Endothelial cell of umbilical vein (primary cell): Measurements from ENCODE around the gene LIPM. TPM values are rescaled to one million over a fixed set of nuclear protein-coding genes. Genes with fewer than 3 reads are reported as not detected.

Source experiments
- BruUV-seq: library from RNA; stranded (reverse); fragments of 400-500 nt; replicated peaks from 2 replicates; lab custom pipeline; 2021; lab: Mats Ljungman, UMichigan
- CTCF ChIA-PET: fragments of 300-600, 350-600 bp; sonication (Branson Sonifier 250); formaldehyde crosslinking; loops from one replicate; lab custom pipeline; 2021; ENCODE audit warnings: antibody characterized with exemption, inconsistent platforms; lab: Charles Lee
- POLR2A ChIA-PET: fragments of 300-600, 350-600 bp; sonication (Branson Sonifier 250); formaldehyde crosslinking; loops from one replicate; lab custom pipeline; 2021; ENCODE audit warnings: antibody characterized with exemption, inconsistent platforms; lab: Charles Lee
- DNase-seq: peaks from one replicate; pipeline ENCODE4 v3.0.0-alpha.2; 2011; ENCODE audit warnings: low read depth, low spot score
- FAIRE-seq: peaks from 2 replicates; lab custom pipeline; 2011; peaks lifted over from hg19 to GRCh38; lab: Jason Lieb, UNC
- H2AFZ ChIP-seq: 2 replicates; pipeline ENCODE4 v1.6.0; 2012; ENCODE audit warnings: low read depth, low read length, control low read depth, inconsistent platforms
- H3K27ac ChIP-seq: 2 replicates; pipeline ENCODE4 v1.5.1; 2011; ENCODE audit warnings: low read depth, mild to moderate bottlenecking, control low read depth, low read length, moderate library complexity; ENCODE audit not compliant: insufficient read depth
- H3K27me3 ChIP-seq, 2 experiments: 2 replicates each; pipeline versions ENCODE4 v1.6.0 to v1.6.1; 2011; ENCODE audit warnings: low read length in 2 of 2, mixed read lengths in 1 of 2; ENCODE audit not compliant: control insufficient read depth in 2 of 2, insufficient read depth in 2 of 2
- H3K36me3 ChIP-seq, 2 experiments: 2 replicates in 1 of 2; 3 replicates in 1 of 2; pipeline ENCODE4 v1.5.1; 2011; ENCODE audit warnings: low read length in 2 of 2, mild to moderate bottlenecking in 1 of 2, moderate library complexity in 1 of 2; ENCODE audit not compliant: control insufficient read depth in 2 of 2, insufficient read depth in 2 of 2; ENCODE audit errors: extremely low read depth in 1 of 2
- H3K4me1 ChIP-seq: 3 replicates; pipeline ENCODE4 v1.5.1; 2011; ENCODE audit warnings: mild to moderate bottlenecking, low read length; ENCODE audit not compliant: control insufficient read depth, insufficient read depth; ENCODE audit errors: extremely low read depth
- H3K4me2 ChIP-seq: 2 replicates; pipeline ENCODE4 v1.6.1; 2011; ENCODE audit warnings: low read length, control low read depth, mixed read lengths; ENCODE audit not compliant: insufficient read depth
- H3K4me3 ChIP-seq, 3 experiments: fragments of 200-600 bp in 1 of 3; sonication (generic), shearing (Covaris generic) in 1 of 3; replicated peaks in 1 of 3; 2 replicates each; pipeline ENCODE4 v1.5.1; 2011 to 2016; ENCODE audit warnings: control low read depth in 3 of 3, low read length in 3 of 3, mild to moderate bottlenecking in 2 of 3, inconsistent platforms in 1 of 3, low read depth in 1 of 3, moderate library complexity in 1 of 3; ENCODE audit not compliant: insufficient read depth in 1 of 3
- H3K79me2 ChIP-seq: 2 replicates; pipeline ENCODE4 v1.6.0; 2012; ENCODE audit warnings: low read length, inconsistent platforms; ENCODE audit not compliant: control insufficient read depth, insufficient read depth
- H3K9ac ChIP-seq: replicated peaks from 2 replicates; pipeline ENCODE3; 2011; ENCODE audit warnings: low read length, control low read depth; ENCODE audit not compliant: insufficient read depth; ENCODE audit errors: extremely low read depth
- H3K9me1 ChIP-seq: replicated peaks from 3 replicates; pipeline ENCODE4 v1.6.0; 2011; ENCODE audit warnings: mild to moderate bottlenecking, low read length; ENCODE audit not compliant: control insufficient read depth, insufficient read depth; ENCODE audit errors: extremely low read depth
- H3K9me3 ChIP-seq: replicated peaks from 2 replicates; pipeline ENCODE4 v1.5.1; 2012; ENCODE audit warnings: low read length, inconsistent platforms; ENCODE audit not compliant: control insufficient read depth, insufficient read depth
- H4K20me1 ChIP-seq: replicated peaks from 2 replicates; pipeline ENCODE3; 2011; ENCODE audit warnings: mild to moderate bottlenecking, low read length; ENCODE audit not compliant: control insufficient read depth, insufficient read depth; ENCODE audit errors: extremely low read depth
- EZH2 ChIP-seq: IDR thresholded peaks from 2 replicates; pipeline ENCODE4 v1.6.1; 2012; ENCODE audit warnings: borderline replicate concordance, low read depth, mild to moderate bottlenecking, moderate library complexity, low read length, inconsistent platforms; ENCODE audit not compliant: severe bottlenecking
- FOS ChIP-seq: IDR thresholded peaks from 2 replicates; pipeline ENCODE4 v1.6.1; 2011; ENCODE audit warnings: mild to moderate bottlenecking, low read length, moderate library complexity, borderline replicate concordance; ENCODE audit not compliant: insufficient read depth
- JUN ChIP-seq: IDR thresholded peaks from 2 replicates; pipeline ENCODE4 v1.6.1; 2011; ENCODE audit warnings: borderline replicate concordance, low read depth; ENCODE audit not compliant: insufficient read length, insufficient read depth
- POLR2A ChIP-seq: IDR thresholded peaks from 2 replicates; pipeline ENCODE4 v1.6.1; 2012; ENCODE audit warnings: low read depth, mild to moderate bottlenecking, control low read depth, low read length
- POLR2AphosphoS5 ChIP-seq: IDR thresholded peaks from 2 replicates; pipeline ENCODE4 v1.6.1; 2012; ENCODE audit warnings: low read depth, mild to moderate bottlenecking, control low read depth, low read length, moderate library complexity; ENCODE audit not compliant: insufficient read depth
- dilution Hi-C: fragments of 300-500 bp; cut with MboI; formaldehyde crosslinking; loops from one replicate; pipeline ENCODE4 v1.15.0; 2019; ENCODE audit warnings: low sequenced_read_pairs; ENCODE audit not compliant: extremely low pct_ligation_motif_present
- intact Hi-C: fragments of 100-400 bp; cut with micrococcal nuclease; formaldehyde crosslinking; loops from one replicate; pipeline ENCODE4 v1.10.0; 2022
- polyA plus RNA-seq, 4 experiments: library from polyadenylated mRNA; depleted of rRNA in 3 of 4; stranded (reverse) in 3 of 4; unstranded in 1 of 4; fragments of >200 nt; gene quantifications; 2 replicates each; pipeline versions ENCODE4 v1.2.1 to v1.2.3, GENCODE V29; 2011 to 2012; ENCODE audit warnings: missing spikeins in 1 of 4
- total RNA-seq: library from RNA; stranded (reverse); gene quantifications from 2 replicates; pipeline ENCODE4 v1.2.3, GENCODE V29; 2021
- TF ChIP-seq, protein P1 (sequence below): IDR thresholded peaks from 2 replicates; pipeline ENCODE4 v1.6.1; 2011; ENCODE audit not compliant: insufficient read depth, insufficient read length
- TF ChIP-seq, protein P2 (sequence below), 2 donors: IDR thresholded peaks; 1 replicate in 1 of 2; 2 replicates in 1 of 2; pipeline ENCODE4 v1.5.1; 2011; ENCODE audit warnings: low read length in 2 of 2, mild to moderate bottlenecking in 2 of 2, moderate library complexity in 2 of 2, control low read depth in 1 of 2, inconsistent platforms in 1 of 2, low read depth in 1 of 2; ENCODE audit not compliant: insufficient read depth in 1 of 2; ENCODE audit errors: extremely low read depth in 1 of 2

Gene LIPM
- total and polyA plus RNA-seq, 2 donors (not counting 3 experiments of a cell fraction or from before 2014, with no cell fraction given), result not detected

DNA sequence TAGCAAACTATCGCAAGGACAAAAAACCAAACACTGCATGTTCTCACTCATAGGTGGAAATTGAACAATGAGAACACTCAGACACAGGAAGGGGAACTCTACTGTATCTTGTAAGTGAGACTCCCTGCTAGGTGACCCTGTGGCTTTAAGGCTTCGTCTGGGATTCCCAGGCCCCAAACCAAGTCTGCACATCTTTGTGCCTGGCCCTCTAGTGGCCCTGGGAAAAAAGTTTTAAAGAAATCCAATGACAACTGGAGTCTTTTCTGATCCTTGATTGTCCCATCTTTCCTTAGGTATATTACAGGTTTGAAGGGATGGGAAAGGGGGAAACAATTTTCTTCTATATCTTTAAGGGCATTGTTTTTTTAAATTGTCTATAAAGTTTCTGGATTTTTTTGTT is 10.6 kb upstream of the LIPM start:
- CTCF ChIA-PET, result interaction anchor here (0.7 to 2.8 kb wide), 9 partner anchors 9 to 227 kb away, joined by 3 to 48 read pairs (median 8); partner anchors contain the start of gene RNLS
- DNase-seq (peak; percentile 33), FAIRE-seq (peak; percentile 87)
- TF ChIP-seq EZH2 (no peak), POLR2A (no peak), JUN (no peak)
- TF ChIP-seq, protein P1, sequence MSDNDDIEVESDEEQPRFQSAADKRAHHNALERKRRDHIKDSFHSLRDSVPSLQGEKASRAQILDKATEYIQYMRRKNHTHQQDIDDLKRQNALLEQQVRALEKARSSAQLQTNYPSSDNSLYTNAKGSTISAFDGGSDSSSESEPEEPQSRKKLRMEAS, result no peak
- TF ChIP-seq, protein P2, sequence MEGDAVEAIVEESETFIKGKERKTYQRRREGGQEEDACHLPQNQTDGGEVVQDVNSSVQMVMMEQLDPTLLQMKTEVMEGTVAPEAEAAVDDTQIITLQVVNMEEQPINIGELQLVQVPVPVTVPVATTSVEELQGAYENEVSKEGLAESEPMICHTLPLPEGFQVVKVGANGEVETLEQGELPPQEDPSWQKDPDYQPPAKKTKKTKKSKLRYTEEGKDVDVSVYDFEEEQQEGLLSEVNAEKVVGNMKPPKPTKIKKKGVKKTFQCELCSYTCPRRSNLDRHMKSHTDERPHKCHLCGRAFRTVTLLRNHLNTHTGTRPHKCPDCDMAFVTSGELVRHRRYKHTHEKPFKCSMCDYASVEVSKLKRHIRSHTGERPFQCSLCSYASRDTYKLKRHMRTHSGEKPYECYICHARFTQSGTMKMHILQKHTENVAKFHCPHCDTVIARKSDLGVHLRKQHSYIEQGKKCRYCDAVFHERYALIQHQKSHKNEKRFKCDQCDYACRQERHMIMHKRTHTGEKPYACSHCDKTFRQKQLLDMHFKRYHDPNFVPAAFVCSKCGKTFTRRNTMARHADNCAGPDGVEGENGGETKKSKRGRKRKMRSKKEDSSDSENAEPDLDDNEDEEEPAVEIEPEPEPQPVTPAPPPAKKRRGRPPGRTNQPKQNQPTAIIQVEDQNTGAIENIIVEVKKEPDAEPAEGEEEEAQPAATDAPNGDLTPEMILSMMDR (IDR thresholded peaks at IDR 0.05; ENCODE audit: extremely low read depth in 1 of 2, insufficient read depth in 1 of 2, low read depth in 1 of 2, low read length in 2 of 2), result peak; percentile 49 to 67
- no peaks in the 10 kb centered on the region for H3K9me1 ChIP-seq
- no peak overlapping the region for H3K4me3 ChIP-seq
- no peaks in the 10 kb centered on the region for H3K36me3 ChIP-seq
- no peak overlapping the region for H3K9ac ChIP-seq
- no peak overlapping the region for H2AFZ ChIP-seq
- no TSS peak for BruUV-seq
- H3K4me1 ChIP-seq, result no peaks in the 10 kb centered on the region
- H3K4me2 ChIP-seq, result no peak overlapping the region
- H3K27ac ChIP-seq, result no peak overlapping the region
- no peaks in the 10 kb centered on the region for H3K9me3 ChIP-seq
- H3K27me3 ChIP-seq, result no peaks in the 10 kb centered on the region
- no peaks in the 10 kb centered on the region for H3K79me2 ChIP-seq
- POLR2A ChIA-PET, result no interaction called here
- H4K20me1 ChIP-seq, result no peaks in the 10 kb centered on the region
- intact Hi-C loops, result loop anchor here (1.0 to 5.0 kb wide), 3 partner anchors 85 to 227 kb away; partner anchors contain the start of gene LIPK
- dilution Hi-C loops, result no loop called here

DNA sequence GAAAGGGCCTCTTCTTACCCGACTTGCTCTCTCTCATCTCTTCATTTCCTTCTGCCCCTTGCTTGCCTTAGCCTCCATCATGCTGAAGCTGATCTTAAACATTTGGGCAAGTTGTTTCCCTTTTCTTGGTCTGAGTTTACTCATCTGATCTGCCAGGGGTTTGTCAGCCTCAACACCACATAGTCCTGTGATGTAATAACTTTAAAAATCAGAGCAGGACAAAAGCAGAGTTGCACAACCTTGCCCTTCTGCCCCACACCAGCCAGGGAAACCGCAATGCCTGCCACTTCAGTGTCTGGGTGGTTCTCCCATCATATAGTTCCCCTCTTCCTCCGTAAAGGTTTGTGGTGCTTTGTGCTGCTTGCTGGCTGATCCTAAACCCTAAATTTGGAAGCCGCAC is 9.9 kb upstream of the LIPM start:
- FAIRE-seq, result no peak
- ChIA-PET CTCF (interaction anchor here (0.6 to 2.8 kb wide), 8 partner anchors 8 to 228 kb away, joined by 3 to 48 read pairs (median 7); partner anchors contain the start of gene RNLS), POLR2A (no interaction called here)
- H2AFZ ChIP-seq, result no peak overlapping the region
- H3K9ac ChIP-seq, result no peak overlapping the region
- no peak overlapping the region for H3K4me2 ChIP-seq
- H3K79me2 ChIP-seq, result no peaks in the 10 kb centered on the region
- BruUV-seq, result no TSS peak
- H3K27ac ChIP-seq, result no peak overlapping the region
- TF ChIP-seq EZH2 (no peak), POLR2AphosphoS5 (no peak), FOS (no peak), POLR2A (no peak)
- TF ChIP-seq, protein P2 (IDR thresholded peaks at IDR 0.05; ENCODE audit: extremely low read depth in 1 of 2, insufficient read depth in 1 of 2, low read depth in 1 of 2, low read length in 2 of 2), result no peak
- TF ChIP-seq, protein P1, result no peak
- H4K20me1 ChIP-seq, result no peaks in the 10 kb centered on the region
- H3K36me3 ChIP-seq, result no peaks in the 10 kb centered on the region
- no peak for DNase-seq
- dilution Hi-C loops, result no loop called here
- H3K4me1 ChIP-seq, result no peaks in the 10 kb centered on the region
- no peak overlapping the region for H3K4me3 ChIP-seq
- intact Hi-C loops, result loop anchor here (1.0 to 5.0 kb wide), 3 partner anchors 85 to 227 kb away; partner anchors contain the start of gene LIPK
- H3K27me3 ChIP-seq, result no peaks in the 10 kb centered on the region
- H3K9me1 ChIP-seq, result no peaks in the 10 kb centered on the region
- no peaks in the 10 kb centered on the region for H3K9me3 ChIP-seq
